HEK293 (cell line): ENCODE measurements around the gene SPATA4.

ENCODE experiments used
- CTCF ChIP-seq: fragments of 450-650 bp; formaldehyde crosslinking; IDR thresholded peaks from 2 replicates; pipeline ENCODE4 v1.5.1; 2016; ENCODE audit warnings: missing biosample characterization, missing genetic modification characterization
- EGR2 ChIP-seq: fragments of 450-650 bp; formaldehyde crosslinking; IDR thresholded peaks from 2 replicates; pipeline ENCODE4 v1.5.1; 2016; ENCODE audit warnings: low read depth, missing biosample characterization, missing genetic modification characterization
- MYNN ChIP-seq: fragments of 450-650 bp; formaldehyde crosslinking; IDR thresholded peaks from 2 replicates; pipeline ENCODE4 v1.5.1; 2016; ENCODE audit warnings: missing biosample characterization, missing genetic modification characterization, borderline replicate concordance
- PBX3 ChIP-seq: sonication (generic); formaldehyde crosslinking; IDR thresholded peaks from 2 replicates; pipeline ENCODE4 v1.8.1; 2022; ENCODE audit warnings: mild to moderate bottlenecking, moderate library complexity, missing genetic modification reagents
- REST ChIP-seq: fragments of 450-650 bp; formaldehyde crosslinking; IDR thresholded peaks from 2 replicates; pipeline ENCODE4 v1.5.1; 2016; ENCODE audit warnings: missing biosample characterization, missing genetic modification characterization
- ZEB2 ChIP-seq: fragments of 450-650 bp; formaldehyde crosslinking; IDR thresholded peaks from 2 replicates; pipeline ENCODE4 v1.5.1; 2016; ENCODE audit warnings: missing biosample characterization, missing genetic modification characterization
- ZFHX2 ChIP-seq: fragments of 450-650 bp; formaldehyde crosslinking; conservative IDR thresholded peaks from 2 replicates; pipeline ENCODE4 v1.5.1; 2016; ENCODE audit warnings: missing biosample characterization, missing genetic modification characterization
- ZNF302 ChIP-seq: fragments of 450-650 bp; formaldehyde crosslinking; IDR thresholded peaks from 2 replicates; pipeline ENCODE4 v1.5.1; 2016; ENCODE audit warnings: missing biosample characterization, missing genetic modification characterization, low read depth
- ZNF488 ChIP-seq: fragments of 450-650 bp; formaldehyde crosslinking; IDR thresholded peaks from 2 replicates; pipeline ENCODE4 v1.5.1; 2016; ENCODE audit warnings: missing biosample characterization, missing genetic modification characterization
- ZNF549 ChIP-seq: fragments of 450-650 bp; IDR thresholded peaks from 2 replicates; pipeline ENCODE4 v1.5.1; 2018; ENCODE audit warnings: missing biosample characterization, missing genetic modification characterization, mild to moderate bottlenecking, inconsistent platforms, moderate library complexity
- ZNF660 ChIP-seq: fragments of 450-650 bp; IDR thresholded peaks from 2 replicates; pipeline ENCODE4 v1.5.1; 2018; ENCODE audit warnings: missing biosample characterization, mild to moderate bottlenecking, missing genetic modification characterization
- ZNF707 ChIP-seq: fragments of 450-650 bp; formaldehyde crosslinking; IDR thresholded peaks from 2 replicates; pipeline ENCODE4 v1.5.1; 2016; ENCODE audit warnings: missing biosample characterization, missing genetic modification characterization
- ZNF76 ChIP-seq: fragments of 450-650 bp; formaldehyde crosslinking; IDR thresholded peaks from 2 replicates; pipeline ENCODE4; 2016; ENCODE audit warnings: low read depth, missing biosample characterization, missing genetic modification characterization, borderline replicate concordance

GRCh38 chr4:176150704-176151103, 44.7 kb downstream of the SPATA4 start:
- TF ChIP-seq CTCF (tag by site-specific recombination) (no peak), ZNF707 (no peak), ZNF660 (tag by site-specific recombination) (no peak), ZNF76 (tag by site-specific recombination) (no peak), PBX3 (CRISPR knock-in tag) (no peak), MYNN (no peak), ZNF302 (tag by site-specific recombination) (no peak), ZFHX2 (tag by site-specific recombination) (no peak), ZNF488 (tag by site-specific recombination) (no peak), EGR2 (no peak), ZNF549 (tag by site-specific recombination) (no peak), ZEB2 (no peak), REST (no peak)
